DMS79 treated with DMSO at 0.1 percent for 48 hours (cell line): ENCODE measurements around the gene GFAP.

Experiments used
- DNase-seq: peaks from one replicate; lab custom pipeline; 2025; lab: John Stamatoyannopoulos, UW

Gene GFAP

GRCh38 chr17:44914148-44914547 is 1.2 kb downstream of the GFAP start:
- DNase-seq: peak; percentile 75

GRCh38 chr17:44913676-44914075 is 1.6 kb downstream of the GFAP start:
- DNase-seq: no peak

GRCh38 chr17:44912763-44913544 is 2.3 kb downstream of the GFAP start:
- DNase-seq: no peak

GRCh38 chr17:44911133-44912001 is 3.9 kb downstream of the GFAP start:
- DNase-seq: peak; percentile 26

- no peak for DNase-seq
Measured at GRCh38 chr17:44910231-44911106, 4.8 kb downstream of the GFAP start.

GRCh38 chr17:44909681-44910144 is 5.6 kb downstream of the GFAP start:
- DNase-seq: no peak

GRCh38 chr17:44908761-44909326 is 6.5 kb downstream of the GFAP start:
- DNase-seq: no peak

- no peak for DNase-seq
Measured at GRCh38 chr17:44907729-44908470, 7.4 kb downstream of the GFAP start.

- no peak for DNase-seq
Measured at GRCh38 chr17:44906763-44907728, 8.3 kb downstream of the GFAP start.

- no peak for DNase-seq
Measured at GRCh38 chr17:44906010-44906646, 9.2 kb downstream of the GFAP start.

- no peak for DNase-seq
Measured at GRCh38 chr17:44905006-44906000, 10.0 kb downstream of the GFAP start.

GRCh38 chr17:44904001-44904984 is 11.0 kb downstream of the GFAP start:
- DNase-seq: no peak

- DNase-seq: no peak
Measured at GRCh38 chr17:44903012-44903685, 12.2 kb downstream of the GFAP start.

GRCh38 chr17:44902135-44902760 is 13.1 kb downstream of the GFAP start:
- no peak for DNase-seq

- no peak for DNase-seq
Measured at GRCh38 chr17:44901411-44901921, 13.8 kb downstream of the GFAP start.
